ENCODE measurements around the gene MID1IP1. TPM values are rescaled to one million over a fixed set of nuclear protein-coding genes. Genes with fewer than 3 reads are reported as not detected.

Gene MID1IP1
- total RNA-seq, 3 donors from 2014 or later, result 22.2 to 59.7 (median 34.4) TPM

DNA sequence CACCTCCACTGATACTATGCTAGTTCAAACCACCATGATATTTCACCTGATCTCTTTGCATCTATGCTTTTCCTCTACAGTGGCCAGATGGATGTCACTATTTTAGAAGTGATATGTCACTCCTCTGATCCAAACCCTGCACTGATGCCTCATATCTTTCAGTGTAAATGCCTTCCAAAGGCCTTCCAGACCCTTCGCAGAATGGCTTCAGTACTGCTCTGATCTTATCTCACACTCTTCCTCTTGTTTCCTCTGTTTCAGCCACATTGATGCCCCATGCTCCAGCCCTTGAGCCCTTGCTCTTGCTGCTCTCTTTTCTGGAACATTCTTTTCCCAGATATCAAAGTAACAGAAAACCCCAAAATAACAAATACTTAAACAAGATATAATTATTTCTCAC is 17.9 kb downstream of the MID1IP1 start:
- TF ChIP-seq, protein P1, sequence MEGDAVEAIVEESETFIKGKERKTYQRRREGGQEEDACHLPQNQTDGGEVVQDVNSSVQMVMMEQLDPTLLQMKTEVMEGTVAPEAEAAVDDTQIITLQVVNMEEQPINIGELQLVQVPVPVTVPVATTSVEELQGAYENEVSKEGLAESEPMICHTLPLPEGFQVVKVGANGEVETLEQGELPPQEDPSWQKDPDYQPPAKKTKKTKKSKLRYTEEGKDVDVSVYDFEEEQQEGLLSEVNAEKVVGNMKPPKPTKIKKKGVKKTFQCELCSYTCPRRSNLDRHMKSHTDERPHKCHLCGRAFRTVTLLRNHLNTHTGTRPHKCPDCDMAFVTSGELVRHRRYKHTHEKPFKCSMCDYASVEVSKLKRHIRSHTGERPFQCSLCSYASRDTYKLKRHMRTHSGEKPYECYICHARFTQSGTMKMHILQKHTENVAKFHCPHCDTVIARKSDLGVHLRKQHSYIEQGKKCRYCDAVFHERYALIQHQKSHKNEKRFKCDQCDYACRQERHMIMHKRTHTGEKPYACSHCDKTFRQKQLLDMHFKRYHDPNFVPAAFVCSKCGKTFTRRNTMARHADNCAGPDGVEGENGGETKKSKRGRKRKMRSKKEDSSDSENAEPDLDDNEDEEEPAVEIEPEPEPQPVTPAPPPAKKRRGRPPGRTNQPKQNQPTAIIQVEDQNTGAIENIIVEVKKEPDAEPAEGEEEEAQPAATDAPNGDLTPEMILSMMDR (IDR thresholded peaks at IDR 0.05), result no peak
- DNase-seq, result no peak
- H3K4me1 ChIP-seq (ENCODE audit: low read depth), result peaks cover 5% of the 10 kb centered on the region
- H3K9me3 ChIP-seq, result no peaks in the 10 kb centered on the region
- H3K36me3 ChIP-seq (ENCODE audit: low read depth), result no peaks in the 10 kb centered on the region
- H3K4me3 ChIP-seq, result no peak overlapping the region
- ATAC-seq, result no peak
- intact Hi-C loops (cut with DNase I, micrococcal nuclease), result no loop called here

DNA sequence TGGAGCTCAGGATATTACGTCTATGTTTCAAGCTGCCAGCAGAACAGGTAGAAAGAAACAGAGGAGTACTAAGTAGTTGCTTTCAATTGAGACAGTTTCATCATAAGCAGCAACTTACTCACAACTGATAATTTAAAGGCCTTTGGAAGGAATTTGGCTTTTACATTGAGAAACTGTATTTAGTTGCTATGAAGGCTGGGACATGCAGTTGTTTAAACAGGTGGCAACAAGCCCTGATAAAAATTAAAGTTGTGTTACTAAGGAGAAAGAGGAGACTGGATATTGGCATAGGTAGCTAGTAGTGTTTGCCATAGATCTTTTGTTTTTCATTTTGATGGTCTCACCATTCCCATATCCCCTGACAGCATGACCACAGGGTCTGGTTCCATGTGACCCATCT is 18.4 kb downstream of the MID1IP1 start:
- TF ChIP-seq, protein P1 (IDR thresholded peaks at IDR 0.05), result no peak
- intact Hi-C loops (cut with DNase I, micrococcal nuclease), result no loop called here
- Histone ChIP-seq H3K36me3 (ENCODE audit: low read depth) (no peaks in the 10 kb centered on the region), H3K4me3 (no peak overlapping the region), H3K9me3 (no peaks in the 10 kb centered on the region), H3K4me1 (ENCODE audit: low read depth) (peaks cover 5% of the 10 kb centered on the region)
- DNase-seq (no peak), ATAC-seq (no peak)

DNA sequence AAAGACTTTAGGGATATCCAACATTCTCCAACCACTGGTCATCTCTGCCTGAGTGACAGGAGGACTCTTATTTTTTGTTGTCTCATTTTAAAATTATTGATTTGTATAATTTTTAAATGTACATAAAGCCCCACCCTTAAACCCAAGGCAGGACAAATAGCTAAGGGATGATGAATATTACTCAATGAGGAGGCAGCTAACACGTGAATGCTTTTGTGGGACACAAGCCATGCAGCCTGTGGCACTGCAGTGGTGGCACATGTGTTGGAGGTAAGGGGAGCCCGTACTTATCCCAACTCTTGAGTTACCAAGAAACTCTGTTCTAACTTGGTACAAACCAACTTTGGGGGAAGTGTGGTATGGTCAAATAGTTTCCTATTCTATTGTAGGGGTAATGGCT is 19.5 kb downstream of the MID1IP1 start:
- Histone ChIP-seq H3K36me3 (ENCODE audit: low read depth) (no peaks in the 10 kb centered on the region), H3K9me3 (no peaks in the 10 kb centered on the region), H3K4me3 (no peak overlapping the region), H3K4me1 (ENCODE audit: low read depth) (peaks cover 5% of the 10 kb centered on the region)
- ATAC-seq (no peak), DNase-seq (no peak)
- TF ChIP-seq, protein P1 (IDR thresholded peaks at IDR 0.05), result no peak
- intact Hi-C loops (cut with DNase I, micrococcal nuclease), result no loop called here

DNA sequence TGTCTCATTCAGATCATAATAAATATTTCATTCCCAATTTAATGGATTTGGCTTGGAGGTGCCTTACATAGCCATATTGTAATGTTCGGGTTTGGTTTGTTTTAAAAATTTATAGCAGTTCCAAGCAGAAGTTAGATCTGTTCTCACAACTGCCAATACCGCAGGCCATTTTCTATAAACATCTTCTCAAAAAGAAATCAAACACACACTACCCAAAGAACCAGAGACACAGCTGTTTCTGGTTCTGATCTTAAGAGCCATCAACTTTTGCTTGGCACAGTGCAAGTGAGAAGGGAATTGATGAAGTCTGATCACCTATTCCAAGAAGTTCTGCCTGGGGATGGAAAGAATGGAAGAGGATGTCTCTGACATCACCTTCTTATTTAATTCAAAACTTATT is 22.9 kb downstream of the MID1IP1 start:
- Histone ChIP-seq H3K4me1 (ENCODE audit: low read depth) (no peaks in the 10 kb centered on the region), H3K4me3 (no peak overlapping the region), H3K36me3 (ENCODE audit: low read depth) (no peaks in the 10 kb centered on the region), H3K9me3 (no peaks in the 10 kb centered on the region)
- TF ChIP-seq, protein P1 (IDR thresholded peaks at IDR 0.05), result no peak
- DNase-seq (no peak), ATAC-seq (no peak)
- intact Hi-C loops (cut with DNase I, micrococcal nuclease), result no loop called here

DNA sequence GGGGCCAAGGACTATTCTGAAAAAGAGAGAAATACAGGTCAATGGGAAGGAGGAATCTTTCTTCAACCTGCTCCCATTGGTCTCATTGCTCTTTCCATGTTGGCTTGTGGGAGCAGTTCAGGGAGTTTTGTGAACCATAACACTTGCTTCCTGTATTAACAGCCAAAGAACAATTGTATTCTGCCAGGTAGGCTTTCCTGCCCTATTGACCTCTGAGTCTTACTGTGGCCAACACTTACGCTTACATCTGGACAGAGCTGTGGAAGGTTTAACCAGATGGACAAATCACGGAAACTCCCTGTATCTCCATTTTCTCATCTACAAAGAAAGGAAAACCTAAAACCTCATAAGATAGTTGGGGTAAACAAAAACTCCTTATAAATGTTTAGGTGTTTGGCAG is 30.7 kb downstream of the MID1IP1 start:
- TF ChIP-seq, protein P1 (IDR thresholded peaks at IDR 0.05), result no peak
- intact Hi-C loops (cut with DNase I, micrococcal nuclease), result no loop called here
- ATAC-seq (no peak), DNase-seq (no peak)
- no peak overlapping the region for H3K4me3 ChIP-seq
- no peaks in the 10 kb centered on the region for H3K9me3 ChIP-seq
- H3K36me3 ChIP-seq (ENCODE audit: low read depth), result no peaks in the 10 kb centered on the region
- no peaks in the 10 kb centered on the region for H3K4me1 ChIP-seq (ENCODE audit: low read depth)

DNA sequence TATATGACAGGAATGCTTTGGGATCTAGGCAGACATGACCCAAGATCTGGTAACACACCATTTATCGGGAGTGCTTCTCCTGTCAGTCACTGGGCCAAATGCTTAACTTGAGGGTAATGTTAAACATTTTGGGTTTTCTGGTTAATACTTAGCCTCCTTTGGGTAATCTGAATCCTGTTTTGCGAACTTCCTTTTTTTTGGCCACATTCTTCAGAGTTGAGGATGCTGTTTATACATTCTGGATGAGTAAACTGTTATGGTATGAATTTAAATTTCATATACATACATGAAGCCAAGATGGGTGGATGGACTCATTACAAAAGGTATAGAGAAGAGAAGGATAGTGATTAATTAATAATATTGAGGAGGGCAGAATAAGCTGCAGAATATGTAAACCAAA is 36.1 kb downstream of the MID1IP1 start:
- TF ChIP-seq, protein P1 (IDR thresholded peaks at IDR 0.05), result no peak
- Histone ChIP-seq H3K4me3 (no peak overlapping the region), H3K4me1 (ENCODE audit: low read depth) (no peaks in the 10 kb centered on the region), H3K9me3 (no peaks in the 10 kb centered on the region), H3K36me3 (ENCODE audit: low read depth) (no peaks in the 10 kb centered on the region)
- DNase-seq (no peak), ATAC-seq (no peak)
- intact Hi-C loops (cut with DNase I, micrococcal nuclease), result no loop called here

Measured in mucosa of descending colon (tissue), 3 donors.